ENCODE measurements around the gene KRTAP10-12.
"Not testable (repeated sequence)": the region's sequence is repeated elsewhere in the genome, so short reads cannot be mapped to it uniquely, and the experiment has no call there.

Gene KRTAP10-12

DNA sequence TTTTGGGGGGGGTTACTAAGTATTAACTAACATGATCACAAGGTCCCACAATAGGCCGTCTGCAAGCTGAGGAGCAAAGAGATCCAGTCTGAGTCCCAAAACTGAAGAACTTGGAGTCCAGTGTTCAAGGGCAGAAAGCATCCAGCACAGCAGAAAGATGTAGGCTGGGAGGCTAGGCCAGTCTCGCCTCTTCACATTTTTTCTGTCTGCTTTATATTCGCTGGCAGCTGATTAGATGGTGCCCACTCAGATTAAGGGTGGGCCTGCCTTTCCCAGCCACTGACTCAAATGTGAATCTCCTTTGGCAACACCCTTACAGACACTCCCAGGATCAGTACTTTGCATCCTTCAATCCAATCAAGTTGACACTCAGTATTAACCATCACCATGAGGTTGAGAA, 7.2 kb upstream of the KRTAP10-12 start:
- Histone ChIP-seq H3K4me1 (ENCODE audit: control insufficient read depth, insufficient read depth, low read length) (peaks cover 14% of the 10 kb centered on the region), H3K9me3 (ENCODE audit: control insufficient read depth, insufficient read depth, low read depth, low read length) (peaks cover 13% of the 10 kb centered on the region; the same call in 1 of the 2 replicates)
- not testable (repeated sequence) for H3K27me3 ChIP-seq (ENCODE audit: control insufficient read depth, insufficient read depth, low read length); H3K36me3 ChIP-seq (ENCODE audit: control insufficient read depth, insufficient read depth, low read length); H3K27ac ChIP-seq (ENCODE audit: low read depth, low read length); H3K4me3 ChIP-seq (ENCODE audit: low read depth, low read length); H3K9ac ChIP-seq (ENCODE audit: low read length)

DNA sequence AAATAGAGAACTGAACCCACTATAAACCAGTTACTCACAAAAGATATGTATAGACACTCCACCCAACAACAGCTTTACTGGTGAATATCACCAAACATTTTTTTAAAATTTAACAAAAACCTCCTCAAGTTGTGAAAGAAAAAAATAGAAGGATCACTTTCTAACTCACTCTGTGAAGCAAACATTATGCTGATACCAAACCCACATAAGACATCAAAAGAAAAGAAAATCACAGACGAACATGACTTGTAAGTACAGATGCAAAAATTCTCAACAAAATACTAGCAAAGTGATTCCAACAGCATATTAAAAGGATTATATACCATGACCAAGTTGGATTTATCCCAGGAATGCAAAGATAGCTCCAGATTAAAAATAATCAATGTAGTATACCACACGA, 5.3 kb upstream of the KRTAP10-12 start:
- Histone ChIP-seq H3K9me3 (ENCODE audit: control insufficient read depth, insufficient read depth, low read depth, low read length) (peaks cover 13% of the 10 kb centered on the region; the same call in 1 of the 2 replicates), H3K4me3 (ENCODE audit: low read depth, low read length) (no peak overlapping the region), H3K27me3 (ENCODE audit: control insufficient read depth, insufficient read depth, low read length) (no peaks in the 10 kb centered on the region), H3K4me1 (ENCODE audit: control insufficient read depth, insufficient read depth, low read length) (peaks cover 25% of the 10 kb centered on the region), H3K9ac (ENCODE audit: low read length) (no peak overlapping the region), H3K36me3 (ENCODE audit: control insufficient read depth, insufficient read depth, low read length) (no peaks in the 10 kb centered on the region), H3K27ac (ENCODE audit: low read depth, low read length) (no peak overlapping the region)

- Histone ChIP-seq H3K4me1 (ENCODE audit: control insufficient read depth, insufficient read depth, low read length) (peaks cover 25% of the 10 kb centered on the region), H3K9me3 (ENCODE audit: control insufficient read depth, insufficient read depth, low read depth, low read length) (peaks cover 13% of the 10 kb centered on the region; the same call in 1 of the 2 replicates), H3K27me3 (ENCODE audit: control insufficient read depth, insufficient read depth, low read length) (no peaks in the 10 kb centered on the region), H3K4me3 (ENCODE audit: low read depth, low read length) (no peak overlapping the region), H3K9ac (ENCODE audit: low read length) (no peak overlapping the region), H3K36me3 (ENCODE audit: control insufficient read depth, insufficient read depth, low read length) (no peaks in the 10 kb centered on the region), H3K27ac (ENCODE audit: low read depth, low read length) (no peak overlapping the region)
Measured at GRCh38 chr21:44692798-44693512, 4.0 kb upstream of the KRTAP10-12 start.

DNA sequence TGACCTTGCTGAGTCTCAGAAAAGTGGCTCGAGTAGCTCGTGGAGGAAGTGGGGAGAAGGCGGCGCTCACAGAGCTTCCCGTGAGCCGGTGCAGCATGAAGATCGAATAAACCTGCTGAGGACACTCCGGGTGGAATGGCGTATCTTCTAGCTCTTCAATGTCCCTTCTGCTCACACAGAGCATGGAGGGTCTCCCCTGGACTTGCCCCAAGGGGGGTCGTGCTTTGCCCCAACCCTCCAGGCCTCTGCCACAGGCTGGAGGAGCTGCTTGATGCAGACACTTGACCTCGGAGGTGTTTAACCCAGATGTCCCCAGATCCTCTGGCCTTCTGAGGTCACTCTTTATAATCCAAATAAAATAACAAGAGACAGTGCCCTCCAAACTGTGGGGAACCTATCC, 2.2 kb upstream of the KRTAP10-12 start:
- Histone ChIP-seq H3K9ac (ENCODE audit: low read length) (no peak overlapping the region), H3K4me3 (ENCODE audit: low read depth, low read length) (no peak overlapping the region), H3K9me3 (ENCODE audit: control insufficient read depth, insufficient read depth, low read depth, low read length) (peaks cover 13% of the 10 kb centered on the region; the same call in 1 of the 2 replicates), H3K4me1 (ENCODE audit: control insufficient read depth, insufficient read depth, low read length) (peaks cover 38% of the 10 kb centered on the region), H3K36me3 (ENCODE audit: control insufficient read depth, insufficient read depth, low read length) (no peaks in the 10 kb centered on the region), H3K27me3 (ENCODE audit: control insufficient read depth, insufficient read depth, low read length) (no peaks in the 10 kb centered on the region), H3K27ac (ENCODE audit: low read depth, low read length) (no peak overlapping the region)

DNA sequence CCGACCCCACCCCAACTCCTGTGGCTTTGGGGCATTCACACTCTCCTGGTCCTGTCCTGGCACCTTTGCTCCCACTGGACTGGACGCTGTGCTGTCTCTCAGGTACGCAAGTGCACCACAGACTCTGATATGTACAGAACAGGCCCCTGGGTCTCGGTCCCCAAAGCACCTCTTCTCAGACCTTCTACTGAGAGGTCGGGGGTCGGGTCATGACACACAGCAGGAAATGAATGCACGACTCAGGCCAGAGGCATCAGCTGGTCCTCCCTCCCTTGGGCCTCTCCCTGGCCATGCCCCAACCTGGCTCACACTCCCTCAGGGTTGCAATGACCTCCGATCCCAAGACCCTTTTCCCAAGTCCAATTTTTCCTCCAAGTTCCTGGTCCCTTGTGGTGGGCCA, 1.8 kb upstream of the KRTAP10-12 start:
- no peak overlapping the region for H3K4me3 ChIP-seq (ENCODE audit: low read depth, low read length)
- H3K27ac ChIP-seq (ENCODE audit: low read depth, low read length): no peak overlapping the region
- H3K9me3 ChIP-seq (ENCODE audit: control insufficient read depth, insufficient read depth, low read depth, low read length): peaks cover 13% of the 10 kb centered on the region; the same call in 1 of the 2 replicates
- H3K36me3 ChIP-seq (ENCODE audit: control insufficient read depth, insufficient read depth, low read length): no peaks in the 10 kb centered on the region
- no peak overlapping the region for H3K9ac ChIP-seq (ENCODE audit: low read length)
- peaks cover 42% of the 10 kb centered on the region for H3K4me1 ChIP-seq (ENCODE audit: control insufficient read depth, insufficient read depth, low read length)
- H3K27me3 ChIP-seq (ENCODE audit: control insufficient read depth, insufficient read depth, low read length): no peaks in the 10 kb centered on the region

- Histone ChIP-seq H3K27ac (ENCODE audit: low read depth, low read length) (no peak overlapping the region), H3K36me3 (ENCODE audit: control insufficient read depth, insufficient read depth, low read length) (no peaks in the 10 kb centered on the region), H3K4me1 (ENCODE audit: control insufficient read depth, insufficient read depth, low read length) (peaks cover 44% of the 10 kb centered on the region), H3K9me3 (ENCODE audit: control insufficient read depth, insufficient read depth, low read depth, low read length) (peaks cover 13% of the 10 kb centered on the region; the same call in 1 of the 2 replicates), H3K27me3 (ENCODE audit: control insufficient read depth, insufficient read depth, low read length) (no peaks in the 10 kb centered on the region), H3K4me3 (ENCODE audit: low read depth, low read length) (no peak overlapping the region), H3K9ac (ENCODE audit: low read length) (no peak overlapping the region)
Measured at GRCh38 chr21:44695641-44696040, 1.3 kb upstream of the KRTAP10-12 start.

- no peak overlapping the region for H3K9ac ChIP-seq (ENCODE audit: low read length)
- H3K27ac ChIP-seq (ENCODE audit: low read depth, low read length): no peak overlapping the region
- no peaks in the 10 kb centered on the region for H3K36me3 ChIP-seq (ENCODE audit: control insufficient read depth, insufficient read depth, low read length)
- H3K4me3 ChIP-seq (ENCODE audit: low read depth, low read length): peak overlapping the region; percentile 43
- peaks cover 13% of the 10 kb centered on the region; the same call in 1 of the 2 replicates for H3K9me3 ChIP-seq (ENCODE audit: control insufficient read depth, insufficient read depth, low read depth, low read length)
- H3K4me1 ChIP-seq (ENCODE audit: control insufficient read depth, insufficient read depth, low read length): peaks cover 49% of the 10 kb centered on the region
- H3K27me3 ChIP-seq (ENCODE audit: control insufficient read depth, insufficient read depth, low read length): no peaks in the 10 kb centered on the region
Measured at GRCh38 chr21:44696572-44696971, 400 bp upstream of the KRTAP10-12 start.

- Histone ChIP-seq H3K4me3 (ENCODE audit: low read depth, low read length) (peak overlapping the region; percentile 32; the same call in 1 of the 2 replicates), H3K4me1 (ENCODE audit: control insufficient read depth, insufficient read depth, low read length) (peaks cover 64% of the 10 kb centered on the region), H3K36me3 (ENCODE audit: control insufficient read depth, insufficient read depth, low read length) (no peaks in the 10 kb centered on the region), H3K27ac (ENCODE audit: low read depth, low read length) (peak overlapping the region; percentile 29; the same call in 1 of the 2 replicates), H3K27me3 (ENCODE audit: control insufficient read depth, insufficient read depth, low read length) (no peaks in the 10 kb centered on the region; the same call in 1 of the 2 replicates), H3K9me3 (ENCODE audit: control insufficient read depth, insufficient read depth, low read depth, low read length) (peaks cover 7% of the 10 kb centered on the region; the same call in 1 of the 2 replicates), H3K9ac (ENCODE audit: low read length) (peak overlapping the region; percentile 25)
Measured at GRCh38 chr21:44697811-44698734, 1.1 kb downstream of the KRTAP10-12 start.

DNA sequence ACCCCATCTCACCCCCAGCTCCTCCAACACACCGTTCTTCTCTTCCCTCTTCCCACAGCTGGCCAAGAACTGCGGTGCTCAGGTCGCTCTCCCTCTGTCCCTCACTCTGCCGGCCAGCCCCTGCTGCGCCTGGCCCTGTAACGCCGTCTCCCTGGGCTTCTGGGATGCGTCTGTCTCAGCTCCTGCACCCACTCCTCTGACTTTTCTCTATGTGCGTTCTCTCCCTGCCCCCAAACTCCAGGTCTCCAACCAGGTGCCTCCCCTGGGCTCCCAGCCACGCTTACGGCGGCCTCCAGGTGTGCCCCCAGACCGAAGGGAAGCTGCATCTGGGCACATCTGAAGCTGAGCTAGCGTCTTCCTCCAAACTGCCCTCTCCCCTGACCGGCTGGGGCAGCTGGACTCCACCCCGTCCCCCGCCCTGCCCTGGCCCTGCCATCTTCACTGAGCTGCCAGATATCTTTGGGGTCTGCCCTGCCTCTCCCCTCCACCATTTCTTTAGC, 2.6 kb downstream of the KRTAP10-12 start:
- Histone ChIP-seq H3K27ac (ENCODE audit: low read depth, low read length) (no peak overlapping the region), H3K27me3 (ENCODE audit: control insufficient read depth, insufficient read depth, low read length) (peaks cover 11% of the 10 kb centered on the region; the same call in 1 of the 2 replicates), H3K9ac (ENCODE audit: low read length) (no peak overlapping the region), H3K4me1 (ENCODE audit: control insufficient read depth, insufficient read depth, low read length) (peaks cover 79% of the 10 kb centered on the region), H3K36me3 (ENCODE audit: control insufficient read depth, insufficient read depth, low read length) (no peaks in the 10 kb centered on the region), H3K4me3 (ENCODE audit: low read depth, low read length) (no peak overlapping the region), H3K9me3 (ENCODE audit: control insufficient read depth, insufficient read depth, low read depth, low read length) (no peaks in the 10 kb centered on the region)

DNA sequence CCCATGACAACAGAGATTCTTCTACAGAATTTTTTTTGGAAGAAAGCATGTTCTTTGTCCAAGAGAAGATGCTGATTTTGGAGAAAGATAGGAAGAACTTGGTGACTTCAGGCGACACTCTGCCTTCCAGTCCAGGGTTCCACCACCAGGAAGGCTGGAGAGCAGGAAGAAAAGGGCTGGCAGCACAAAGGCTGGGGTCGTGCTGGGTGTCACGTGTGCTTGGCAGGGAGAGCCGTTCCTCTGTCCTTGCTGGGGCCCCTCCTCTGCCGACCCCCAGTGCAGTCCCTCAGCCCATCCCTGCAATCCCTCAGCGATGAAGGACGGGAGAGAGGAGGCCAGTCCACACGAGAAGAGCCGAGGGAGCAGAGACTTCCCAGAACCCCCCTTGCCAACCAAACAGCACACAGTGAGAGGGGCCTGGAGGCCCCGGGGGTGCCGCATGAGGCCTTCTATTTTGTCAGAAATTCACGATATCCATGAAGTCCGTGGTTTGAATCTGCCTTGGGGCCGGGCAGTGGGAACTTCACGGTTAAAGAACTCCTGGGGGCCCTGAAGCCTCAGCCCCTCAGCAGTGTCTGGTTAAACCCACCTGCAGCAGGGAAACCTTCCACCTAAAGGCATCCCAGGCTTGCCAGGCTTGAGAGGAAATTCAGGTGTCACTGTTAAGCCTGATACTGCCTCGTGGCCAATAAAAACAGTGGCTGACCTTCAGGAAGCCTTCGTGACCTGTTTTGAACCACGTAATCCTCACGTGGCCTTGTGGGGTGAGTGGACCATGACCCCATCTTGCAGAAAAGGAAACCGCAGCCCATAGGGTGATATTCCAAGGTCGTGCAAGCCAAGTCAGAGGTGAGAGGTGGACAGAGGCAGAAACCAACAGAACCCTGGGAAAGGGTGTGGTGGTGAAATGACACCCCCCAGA, 3.4 kb downstream of the KRTAP10-12 start:
- Histone ChIP-seq H3K9me3 (ENCODE audit: control insufficient read depth, insufficient read depth, low read depth, low read length) (no peaks in the 10 kb centered on the region), H3K4me1 (ENCODE audit: control insufficient read depth, insufficient read depth, low read length) (peaks cover 76% of the 10 kb centered on the region), H3K36me3 (ENCODE audit: control insufficient read depth, insufficient read depth, low read length) (no peaks in the 10 kb centered on the region), H3K27me3 (ENCODE audit: control insufficient read depth, insufficient read depth, low read length) (peaks cover 14% of the 10 kb centered on the region; the same call in 1 of the 2 replicates), H3K4me3 (ENCODE audit: low read depth, low read length) (no peak overlapping the region), H3K27ac (ENCODE audit: low read depth, low read length) (no peak overlapping the region), H3K9ac (ENCODE audit: low read length) (no peak overlapping the region)

All from HUES6 (cell line).